ENCODE data around the gene DNM3.

The DNM3 gene

GRCh38 chr1:172382406-172382805 lies 541.1 kb downstream of the DNM3 start:
- DNase-seq, result no peak

GRCh38 chr1:172382990-172383389 lies 541.7 kb downstream of the DNM3 start:
- DNase-seq, result no peak

- no peak for DNase-seq
These were observed 542.2 kb downstream of the DNM3 start for GRCh38 chr1:172383536-172383935.

GRCh38 chr1:172384656-172385055 lies 543.4 kb downstream of the DNM3 start:
- no peak for DNase-seq

GRCh38 chr1:172386046-172386445 lies 544.7 kb downstream of the DNM3 start:
- no peak for DNase-seq

- DNase-seq, result no peak
These were observed 547.2 kb downstream of the DNM3 start for GRCh38 chr1:172388490-172388889.

GRCh38 chr1:172390301-172390682 lies 549.0 kb downstream of the DNM3 start:
- no peak for DNase-seq

- no peak for DNase-seq
These were observed 549.6 kb downstream of the DNM3 start for GRCh38 chr1:172390683-172391551.

GRCh38 chr1:172391976-172392375 lies 550.7 kb downstream of the DNM3 start:
- no peak for DNase-seq

- DNase-seq, result no peak
These were observed 552.1 kb downstream of the DNM3 start for GRCh38 chr1:172393354-172393753.

- DNase-seq, result no peak
These were observed 552.9 kb downstream of the DNM3 start for GRCh38 chr1:172394141-172394751.

- DNase-seq, result no peak
These were observed 553.5 kb downstream of the DNM3 start for GRCh38 chr1:172394811-172395210.

- no peak for DNase-seq
These were observed 554.3 kb downstream of the DNM3 start for GRCh38 chr1:172395576-172395975.

GRCh38 chr1:172397221-172397620 lies 555.9 kb downstream of the DNM3 start:
- DNase-seq, result no peak

- no peak for DNase-seq
These were observed 556.3 kb downstream of the DNM3 start for GRCh38 chr1:172397633-172398032.

- peak in 1 of 2 experiments; percentile 39 for DNase-seq
These were observed 556.9 kb downstream of the DNM3 start for GRCh38 chr1:172398193-172398592.

GRCh38 chr1:172398970-172399755 lies 557.9 kb downstream of the DNM3 start:
- peak; percentile 77 to 90 for DNase-seq

- no peak for DNase-seq
These were observed 558.7 kb downstream of the DNM3 start for GRCh38 chr1:172399756-172400721.

GRCh38 chr1:172400722-172401105 lies 559.4 kb downstream of the DNM3 start:
- no peak for DNase-seq

- no peak for DNase-seq
These were observed 560.2 kb downstream of the DNM3 start for GRCh38 chr1:172401477-172401876.

- peak in 1 of 2 experiments; percentile 43 for DNase-seq
These were observed 560.6 kb downstream of the DNM3 start for GRCh38 chr1:172401892-172402291.

GRCh38 chr1:172402878-172403569 lies 561.7 kb downstream of the DNM3 start:
- no peak for DNase-seq
